ENCODE data around the gene ACYP2.
"Not testable (repeated sequence)": the region's sequence is repeated elsewhere in the genome, so short reads cannot be mapped to it uniquely, and the experiment has no call there.

Gene ACYP2

DNA sequence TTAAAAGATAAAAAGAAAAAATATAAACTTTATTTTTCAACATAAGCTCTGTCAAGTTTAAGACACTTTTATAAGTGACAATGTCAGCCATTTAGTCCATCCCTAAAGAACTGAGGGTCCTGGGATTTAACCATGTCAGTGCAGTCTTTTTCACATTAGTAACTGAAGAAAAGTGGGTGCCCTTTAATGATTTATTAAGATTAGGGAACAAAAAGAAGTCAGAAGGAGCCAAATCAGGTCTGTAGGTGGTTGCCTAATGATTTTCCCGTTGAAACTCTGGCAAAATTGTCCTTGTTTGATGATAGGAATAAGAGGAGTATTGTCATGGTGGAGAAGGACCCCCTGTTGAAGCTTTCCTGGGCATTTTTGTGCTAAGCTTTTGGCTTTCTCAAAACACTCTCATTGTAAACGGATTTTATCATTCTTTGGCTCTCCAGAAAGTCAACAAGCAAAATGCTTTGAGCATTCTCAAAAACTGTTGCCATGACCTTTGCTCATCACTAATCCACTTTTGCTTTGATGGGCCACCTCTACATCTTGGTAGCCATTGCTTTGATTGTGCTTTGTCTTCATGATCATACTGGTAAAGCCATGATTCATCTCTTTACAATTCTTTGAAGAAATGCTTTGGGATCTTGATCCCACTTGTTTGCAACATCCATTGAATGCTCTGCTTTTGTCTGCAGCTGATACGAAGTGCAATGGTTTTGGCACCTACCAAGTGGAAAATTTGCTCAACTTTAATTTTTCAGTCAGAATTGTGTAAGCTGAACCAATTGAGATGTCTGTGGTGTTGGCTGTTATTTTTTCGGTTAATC is 118.6 kb downstream of the ACYP2 start:
- DNase-seq: no peak

DNA sequence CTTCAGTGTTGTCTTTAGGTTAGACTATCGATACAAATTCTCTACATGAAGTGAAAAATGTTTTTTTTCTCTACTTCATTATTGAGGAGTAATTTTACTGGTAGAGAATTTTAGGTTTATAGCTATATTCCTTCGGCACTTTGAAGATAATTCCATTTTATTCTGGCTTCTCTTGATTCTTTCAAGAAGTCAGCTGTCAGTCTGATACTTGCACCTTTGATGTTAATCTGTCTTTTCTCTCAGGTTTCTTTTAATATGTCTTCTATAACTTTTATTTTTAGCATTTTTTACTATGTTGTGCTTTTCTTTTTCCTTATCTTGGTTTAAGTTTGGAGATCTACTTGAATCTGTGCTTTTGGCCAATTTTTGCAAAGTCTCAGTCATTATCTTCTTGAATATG is 122.0 kb downstream of the ACYP2 start:
- no peak for DNase-seq

DNA sequence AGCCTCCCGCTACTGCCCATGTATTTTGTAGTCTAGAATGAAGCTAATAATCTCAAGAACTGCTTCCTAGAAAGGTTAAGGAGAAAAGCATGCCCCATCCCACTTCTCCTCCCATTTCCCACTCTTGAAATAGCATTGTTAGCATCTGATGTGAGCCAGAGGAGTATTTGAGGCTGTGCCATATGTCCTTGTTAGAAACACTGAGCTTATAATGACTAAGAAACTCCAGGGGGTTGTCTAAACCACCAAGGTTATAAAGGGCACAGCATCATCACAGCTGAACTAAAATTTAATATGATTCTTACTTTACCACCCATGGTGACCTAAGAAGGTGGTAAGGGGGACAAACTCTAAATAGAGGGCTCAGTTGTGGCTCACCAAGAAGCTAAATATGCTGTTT is 124.0 kb downstream of the ACYP2 start:
- DNase-seq: no peak

DNA sequence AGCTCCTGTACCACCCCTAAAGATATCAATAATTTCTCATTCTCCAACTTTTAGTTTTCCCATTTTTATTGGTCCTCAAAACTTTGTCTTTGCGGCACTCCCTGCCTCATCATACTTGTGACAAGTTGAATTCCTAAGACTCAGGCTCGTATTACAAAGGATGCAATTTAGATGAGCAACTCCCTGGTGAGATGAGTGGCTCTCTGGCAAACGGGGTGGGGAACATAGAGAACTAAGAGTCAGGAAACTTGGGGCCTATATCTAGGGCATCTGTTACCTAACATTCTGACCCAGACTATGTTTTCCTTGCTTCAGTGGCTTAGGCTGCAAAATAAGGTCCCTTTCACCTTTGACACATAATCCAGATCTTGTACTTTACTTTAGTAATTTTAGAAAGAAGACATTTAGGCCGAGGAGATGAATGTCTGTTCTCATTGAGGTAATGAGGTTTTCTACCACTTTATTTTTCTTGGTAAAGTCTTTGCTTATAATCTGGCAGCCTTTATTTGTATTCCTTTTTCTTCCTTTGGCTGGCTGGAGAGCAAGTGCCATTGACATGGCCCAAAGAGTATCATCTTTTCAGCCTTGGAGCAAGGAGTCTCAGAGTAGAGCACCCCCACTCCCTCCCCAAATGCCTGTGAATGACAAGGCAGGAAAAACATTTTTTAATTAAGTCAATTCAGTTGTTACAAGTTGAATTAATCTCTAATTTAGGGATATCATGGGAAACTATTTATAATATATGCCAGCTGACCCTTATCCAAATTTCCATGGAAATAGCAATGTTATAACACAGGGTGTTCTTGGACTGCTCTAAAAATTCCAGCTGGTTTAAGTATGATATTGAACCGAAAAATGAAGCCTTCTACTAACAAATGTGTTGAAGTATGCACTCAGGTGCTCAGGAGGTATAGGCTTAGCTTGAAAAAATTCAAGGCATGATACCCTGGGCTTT is 125.4 kb downstream of the ACYP2 start:
- DNase-seq: no peak

DNA sequence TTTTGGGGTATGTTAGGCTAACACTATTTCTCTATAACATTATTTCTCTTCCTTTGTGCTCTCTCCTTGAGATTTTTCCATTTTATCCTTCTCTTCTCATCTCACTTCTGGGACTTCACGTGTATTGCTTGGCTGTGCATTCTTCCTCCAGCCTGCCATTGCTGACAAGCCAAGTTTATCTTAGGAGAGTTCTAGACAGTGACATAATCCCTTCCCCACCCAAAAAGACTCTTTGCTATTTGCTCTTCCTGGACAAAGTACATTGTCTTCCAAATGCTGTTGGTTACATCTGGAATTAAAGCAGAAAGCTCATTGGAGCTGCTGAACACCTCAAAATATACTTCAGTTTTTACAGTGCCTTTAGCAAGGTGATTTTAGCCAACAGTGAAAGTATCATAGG is 131.7 kb downstream of the ACYP2 start:
- DNase-seq: no peak

DNA sequence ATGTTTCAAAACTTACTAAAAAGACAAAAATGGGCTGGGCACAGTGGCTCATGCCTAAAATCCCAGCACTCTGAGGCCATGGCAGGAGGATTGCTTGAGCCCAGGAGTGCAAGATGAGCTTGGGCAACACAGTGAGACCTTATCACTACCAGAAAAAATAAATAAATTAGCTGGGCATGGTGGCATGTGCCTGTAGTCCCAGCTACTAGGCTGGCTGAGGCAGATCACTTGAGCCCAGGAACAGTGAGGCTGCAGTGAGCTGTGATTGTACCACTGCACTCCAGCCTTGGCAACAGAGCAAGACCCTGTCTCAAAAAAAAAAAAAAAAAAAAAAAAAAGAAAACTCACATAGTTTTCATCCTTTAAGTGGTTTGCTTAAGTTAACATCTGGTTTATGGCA is 134.2 kb downstream of the ACYP2 start:
- DNase-seq: no peak

DNA sequence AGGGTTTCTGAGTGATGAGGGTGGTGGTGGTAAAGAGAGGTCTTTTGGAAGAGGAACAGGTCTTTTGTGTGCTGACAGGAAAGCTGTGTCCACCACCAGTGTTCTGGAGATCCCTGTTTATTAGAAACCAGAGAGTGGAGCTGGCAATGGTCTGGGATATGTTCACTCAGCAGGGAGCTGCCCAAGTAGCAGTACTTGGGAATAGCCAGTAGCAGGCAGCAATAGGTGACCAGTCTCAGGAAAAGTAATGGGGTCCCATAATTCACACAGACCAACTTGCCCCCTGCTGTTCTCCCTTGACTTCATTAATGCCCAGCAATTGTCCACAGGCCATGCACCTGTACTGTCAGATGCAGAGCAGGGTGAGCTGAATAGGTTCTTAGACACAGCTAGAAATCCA is 138.8 kb downstream of the ACYP2 start:
- no peak for DNase-seq

DNA sequence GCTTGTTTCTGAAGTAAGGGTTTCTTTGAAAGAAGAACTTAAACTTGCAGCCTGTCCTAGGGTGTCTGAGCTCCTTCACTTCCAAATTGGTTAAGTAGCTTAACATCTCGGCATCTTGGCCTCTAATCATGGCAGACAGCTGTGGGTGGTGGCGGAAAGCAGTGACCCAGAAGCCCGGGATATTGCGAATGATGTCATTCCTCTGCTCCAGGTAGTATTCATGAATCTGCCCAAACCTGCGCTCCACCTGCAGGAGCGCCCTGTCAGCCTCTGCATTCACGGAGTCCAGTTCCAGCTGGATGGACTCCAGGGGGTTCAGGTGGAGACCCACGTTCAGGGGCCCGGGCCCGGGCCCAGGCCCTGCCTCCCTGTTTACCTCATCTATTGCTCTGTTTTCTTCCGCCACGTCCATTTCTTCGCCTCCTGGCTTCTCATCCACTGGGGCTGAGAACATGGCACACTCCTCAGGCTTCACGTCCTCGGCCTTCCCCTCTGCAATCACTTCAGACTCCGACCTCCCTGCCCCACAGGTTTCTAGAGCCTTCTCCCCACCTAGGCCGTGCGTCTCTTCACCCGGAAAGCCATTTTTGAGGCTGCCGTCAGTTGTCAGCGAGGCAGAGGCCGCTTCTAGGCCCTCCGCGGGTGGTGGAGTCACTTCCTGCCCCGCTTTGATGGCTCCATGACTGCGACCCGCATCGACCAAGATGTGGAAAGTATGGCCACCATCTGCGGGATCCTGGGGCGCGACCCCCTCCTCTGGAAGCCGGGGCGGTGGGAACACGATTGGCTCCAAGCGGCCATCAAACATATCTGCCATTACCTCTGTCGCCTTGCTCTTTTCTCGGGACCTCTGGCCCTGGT is 140.0 kb downstream of the ACYP2 start:
- DNase-seq: no peak

DNA sequence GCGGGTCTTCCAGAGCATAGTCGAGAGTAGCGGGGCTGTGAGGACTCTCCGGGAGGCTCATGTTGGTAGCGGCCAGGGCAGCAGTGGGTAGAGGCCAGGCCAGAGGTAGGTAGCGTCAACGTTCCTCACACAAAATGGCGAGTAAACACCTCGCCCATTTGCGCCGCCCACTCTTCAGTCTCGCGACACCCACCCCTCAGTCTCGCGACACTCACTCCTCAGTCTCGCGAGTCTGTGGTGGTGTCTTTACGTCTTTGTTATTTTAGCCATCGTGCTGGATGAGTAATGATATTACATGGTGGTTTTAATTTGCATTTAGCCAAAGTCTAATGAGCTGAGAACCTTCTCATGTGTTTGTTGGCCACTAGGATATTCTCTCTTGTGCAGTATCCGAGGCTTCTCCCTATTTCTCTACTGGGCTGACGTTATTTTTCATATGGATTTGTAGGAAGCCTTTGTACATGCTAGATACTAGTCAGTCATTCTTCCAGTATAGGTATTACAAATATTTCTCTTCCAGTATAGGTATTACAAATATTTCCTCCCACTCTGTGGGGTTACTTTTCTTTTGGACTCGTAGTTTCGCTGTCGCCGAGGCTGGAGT is 140.8 kb downstream of the ACYP2 start, which contains the start of gene TSPYL6:
Gene TSPYL6, minus strand, starts transcription at position 139 of the 604 bp plus-strand sequence. Its CDS starts 78 bp downstream, at position 61.
- no peak for DNase-seq

DNA sequence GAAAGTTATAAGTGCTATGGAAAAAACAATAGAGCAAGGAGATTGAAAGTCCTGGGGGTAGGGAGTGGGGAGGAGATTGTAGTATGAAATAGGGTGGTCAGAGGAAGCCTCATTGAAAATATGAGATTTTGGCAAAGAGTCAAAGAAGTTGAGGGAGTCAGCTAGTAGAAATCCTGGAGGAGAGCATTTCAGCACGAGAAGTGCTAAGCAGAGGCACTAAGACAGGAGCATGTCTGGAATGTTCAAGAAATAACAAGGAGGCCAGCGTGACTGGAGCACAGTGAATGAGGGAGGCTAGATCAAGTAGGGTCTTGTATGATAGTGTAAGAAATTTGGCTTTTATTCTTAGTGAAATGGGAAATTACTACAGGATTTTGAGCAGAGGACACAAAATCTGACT is 142.8 kb downstream of the ACYP2 start:
- DNase-seq: no peak

DNA sequence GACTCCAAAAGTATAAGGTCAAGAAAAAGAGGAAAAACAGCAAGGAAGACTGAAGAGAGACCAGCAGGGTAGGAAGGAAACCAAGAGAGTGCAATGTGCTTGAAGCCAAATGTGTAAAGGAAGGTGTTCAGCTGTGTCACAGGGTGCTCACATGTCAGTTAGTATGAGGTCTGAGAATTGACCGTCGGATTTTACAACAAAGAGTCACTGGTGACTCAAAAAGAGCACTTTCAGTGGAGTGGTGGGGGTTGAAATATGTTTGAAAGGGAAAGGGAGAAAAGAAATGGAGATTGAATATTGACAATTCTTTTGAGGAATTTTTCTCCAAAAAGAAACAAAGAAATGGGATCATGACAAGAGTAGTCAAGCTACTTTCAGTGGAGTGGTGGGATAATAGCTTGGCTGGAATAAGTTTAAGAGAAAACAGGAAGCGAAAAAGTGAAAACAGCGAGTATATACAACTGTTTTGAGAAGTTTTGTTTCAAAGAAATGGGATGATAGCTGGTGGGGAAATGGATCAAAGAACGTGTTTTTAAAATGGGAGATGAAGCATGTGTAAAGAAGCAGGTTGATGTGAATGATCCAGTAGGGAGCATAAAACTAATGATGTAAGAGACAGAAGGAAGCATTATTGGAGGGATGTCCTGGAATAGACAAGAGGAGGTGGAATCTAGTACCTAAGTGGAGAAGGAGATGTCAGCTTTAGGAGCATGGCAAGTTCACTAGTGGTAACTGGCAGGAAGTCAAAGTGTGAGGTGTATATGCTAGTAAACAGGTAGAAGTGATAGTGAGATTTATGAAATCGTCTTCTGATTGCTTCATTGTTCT is 144.2 kb downstream of the ACYP2 start:
- DNase-seq: no peak

DNA sequence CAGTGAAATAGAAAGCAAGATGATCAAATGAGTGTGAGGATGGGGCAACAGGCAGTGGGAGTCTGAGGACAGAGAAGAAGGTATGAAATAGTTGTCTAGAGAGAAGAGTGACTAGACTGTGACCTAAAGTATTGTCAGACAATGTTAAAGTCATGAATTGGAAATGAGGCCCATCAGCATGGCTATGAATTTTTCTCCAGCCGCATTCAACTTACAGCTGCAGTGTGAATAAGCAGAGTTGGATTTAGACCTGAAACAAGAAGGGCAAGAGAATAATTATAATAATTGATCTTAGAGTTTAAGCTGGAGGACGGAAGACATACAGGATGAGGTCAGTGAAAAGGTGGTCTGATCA is 144.8 kb downstream of the ACYP2 start:
- DNase-seq: no peak

DNA sequence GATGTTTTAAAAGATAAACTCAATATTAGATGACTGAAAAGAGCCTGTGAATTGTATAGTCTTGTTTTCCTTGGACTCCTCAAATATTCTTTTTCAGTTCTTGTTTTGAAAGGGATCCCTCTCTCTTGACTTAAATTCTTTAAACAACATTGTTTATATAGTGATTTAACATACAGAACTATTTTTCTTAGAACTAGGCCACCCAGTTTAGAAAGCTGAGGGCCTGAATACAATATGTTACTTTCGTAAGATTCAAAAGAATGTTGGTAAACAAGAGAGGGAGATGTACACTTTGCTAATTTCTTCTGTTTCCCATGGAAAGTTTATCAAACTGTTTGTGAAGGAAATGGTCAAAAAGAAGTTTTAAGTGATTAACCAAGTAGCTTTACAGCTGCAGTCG is 146.1 kb downstream of the ACYP2 start:
- DNase-seq: no peak

DNA sequence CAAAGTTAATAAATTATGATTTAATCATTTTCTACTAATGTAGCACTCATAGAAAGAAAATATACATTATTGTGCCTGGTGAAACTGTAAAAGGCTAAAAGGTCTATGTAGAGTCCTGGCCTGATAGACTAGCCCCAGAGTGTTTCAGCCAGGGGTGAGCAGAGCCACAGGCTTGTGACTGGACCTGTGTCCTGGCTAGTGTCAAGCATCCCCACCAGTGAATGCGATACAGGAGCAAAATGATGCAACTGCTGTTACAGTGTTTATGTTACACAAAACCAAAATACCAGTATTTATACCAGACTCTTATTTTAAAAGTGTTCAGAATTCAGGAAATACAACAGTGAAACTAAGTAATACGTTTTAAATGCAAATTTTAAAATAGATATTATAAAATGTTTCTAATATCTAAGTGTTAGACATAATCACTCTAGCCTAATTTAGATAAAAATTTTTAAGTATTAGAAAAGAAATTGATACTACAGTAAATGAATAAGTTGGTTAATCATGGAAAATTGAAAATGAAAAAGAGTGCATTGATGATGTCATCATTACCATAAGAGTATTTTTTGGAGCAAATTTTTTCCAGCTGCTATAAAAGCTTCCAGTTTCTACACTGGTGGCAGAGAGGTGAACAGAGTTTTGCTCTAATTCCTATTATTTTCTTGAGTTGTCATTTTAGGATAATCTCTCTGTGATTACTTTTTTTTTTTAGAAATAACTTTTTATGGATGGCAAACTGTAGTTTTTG is 146.8 kb downstream of the ACYP2 start:
- no peak for DNase-seq

DNA sequence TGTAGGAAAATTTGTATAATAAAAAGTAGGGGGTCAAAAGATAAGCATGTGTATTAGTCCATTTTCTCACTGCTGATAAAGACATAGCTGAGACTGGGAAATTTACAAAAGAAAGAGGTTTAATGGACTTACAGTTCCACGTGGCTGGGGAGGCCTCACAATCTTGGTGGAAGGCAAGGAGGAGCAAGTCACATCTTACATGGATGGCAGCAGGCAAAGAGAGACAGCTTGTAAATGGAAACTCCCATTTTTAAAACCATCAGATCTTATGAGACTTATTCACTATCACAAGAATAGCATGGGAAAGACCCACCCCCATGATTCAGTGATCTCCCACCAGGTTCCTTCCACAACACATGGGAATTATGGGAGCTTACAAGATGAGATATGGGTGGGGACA is 149.7 kb downstream of the ACYP2 start:
- not testable (repeated sequence) for DNase-seq

DNA sequence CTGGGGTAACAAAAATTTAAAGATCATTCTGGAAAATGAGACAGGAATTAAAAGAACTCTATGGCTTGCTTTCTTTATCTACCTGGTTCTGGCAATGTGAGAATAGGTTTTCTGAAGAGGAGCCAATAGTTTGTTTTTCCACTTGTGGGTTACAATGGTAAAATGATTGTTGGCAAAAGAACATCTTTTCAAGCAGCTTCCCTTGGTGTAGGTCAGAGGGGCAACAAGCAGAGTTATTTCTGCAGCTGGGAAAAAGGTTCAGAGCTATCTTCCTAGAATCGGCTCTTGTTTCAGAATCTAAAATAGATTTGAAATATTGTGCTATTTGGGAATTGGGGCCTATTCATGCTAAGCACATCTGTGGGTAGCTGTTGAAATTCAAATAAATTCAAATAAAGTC is 152.2 kb downstream of the ACYP2 start:
- DNase-seq: no peak

DNA sequence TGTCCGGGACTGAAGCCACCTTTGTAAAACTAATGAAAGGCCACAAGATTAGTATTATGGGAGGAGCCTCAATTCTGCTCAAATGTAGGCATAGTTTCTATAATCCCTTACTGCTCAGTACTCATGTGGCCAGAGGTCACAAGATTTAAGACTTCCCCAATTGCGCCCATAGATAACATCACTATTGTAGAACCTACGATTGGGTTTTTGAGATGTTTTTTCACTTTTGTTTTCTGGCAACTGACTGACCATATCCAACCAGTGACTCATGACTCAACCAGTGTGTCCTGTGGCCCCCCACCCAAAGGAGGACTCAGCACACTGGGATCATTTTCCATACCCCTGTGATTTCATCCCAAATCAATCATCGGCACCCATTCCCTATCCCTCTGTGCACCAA is 155.8 kb downstream of the ACYP2 start:
- no peak for DNase-seq

DNA sequence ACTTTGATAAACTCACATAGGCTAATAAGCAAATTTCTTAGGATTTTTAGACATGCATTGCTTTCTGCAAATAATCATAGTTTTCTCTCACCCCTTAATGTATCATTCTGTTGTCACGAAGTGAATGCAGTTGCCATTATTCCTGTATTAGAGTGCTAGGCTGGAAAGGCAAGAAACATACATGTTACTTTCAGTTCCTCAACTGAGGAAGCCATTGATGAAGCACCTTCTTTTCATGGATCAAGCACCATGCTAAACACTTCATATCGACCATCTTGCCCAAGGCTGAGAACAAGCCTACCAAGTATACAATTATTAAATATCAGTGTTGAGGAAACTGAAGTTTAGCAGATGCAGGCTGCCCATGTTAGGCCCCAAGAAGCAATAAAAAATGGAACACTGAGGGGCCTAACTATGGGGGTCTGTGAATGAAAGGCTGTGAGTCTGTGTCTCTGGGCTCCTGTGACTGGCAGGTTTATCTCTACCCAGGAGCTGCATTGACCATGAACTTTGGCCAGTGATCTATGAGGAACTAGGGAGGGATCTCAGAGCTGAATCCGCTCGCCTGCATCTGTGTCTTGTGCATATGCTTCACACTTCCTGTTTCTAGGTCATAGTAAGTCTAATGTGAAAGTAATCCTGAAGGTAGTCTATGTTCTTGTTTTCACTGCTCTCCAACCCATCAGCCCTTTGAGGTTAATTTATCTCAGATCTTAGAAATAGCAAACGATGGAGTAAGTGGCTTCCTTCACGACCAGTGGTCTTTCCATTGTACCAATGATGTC is 156.6 kb downstream of the ACYP2 start:
- DNase-seq: no peak

DNA sequence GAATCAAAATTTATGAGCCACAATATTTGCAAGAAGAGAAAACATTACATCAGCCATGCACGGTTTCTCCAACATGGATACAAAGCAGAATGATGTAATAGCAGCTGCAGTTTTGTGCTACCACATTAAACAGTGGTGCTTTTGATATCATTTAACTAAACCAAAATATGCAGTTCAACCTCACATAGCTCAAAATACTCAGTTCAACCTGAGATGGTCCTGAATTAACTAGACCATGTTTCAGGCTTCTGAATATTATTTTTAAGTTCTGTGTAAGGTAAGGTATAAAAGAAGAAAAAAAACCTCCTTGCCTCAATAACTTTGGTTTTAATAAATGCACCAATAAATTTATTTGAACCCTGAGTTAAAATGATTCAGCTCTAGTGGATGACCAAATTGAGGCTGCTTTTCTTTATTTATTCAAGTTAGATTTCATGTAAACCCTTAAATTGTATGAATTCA is 159.4 kb downstream of the ACYP2 start:
- DNase-seq: peak in 1 of 2 donors; percentile 51

DNA sequence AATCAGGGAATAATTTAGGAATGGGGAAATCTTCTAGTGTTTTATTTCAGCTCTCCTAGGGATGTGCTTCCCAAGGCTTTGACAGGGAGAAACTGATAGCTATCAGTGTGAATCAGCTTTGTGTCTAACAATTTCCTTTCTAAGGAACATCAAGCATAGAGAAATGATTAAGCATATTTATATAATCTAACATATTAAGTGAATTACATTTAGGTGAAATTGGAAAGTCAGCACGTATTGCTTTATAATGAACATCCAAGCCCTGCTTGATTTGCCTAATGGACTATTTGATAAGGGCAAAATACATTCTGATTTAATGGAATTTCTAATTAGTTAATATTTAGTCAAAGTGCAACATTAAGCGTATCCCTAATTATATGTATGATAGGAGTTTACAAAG is 160.1 kb downstream of the ACYP2 start:
- no peak for DNase-seq

Measured in hippocampal formation (tissue), 2 donors.